ENCODE measurements around the gene GRIN3B. TPM values are rescaled to one million over a fixed set of nuclear protein-coding genes. Genes with fewer than 3 reads are reported as not detected.
A peak's percentile ranks its signal among the peaks of the same experiment; 100 is the strongest.

The GRIN3B gene
- total RNA-seq, 2 donors from 2014 or later, result not detected

DNA sequence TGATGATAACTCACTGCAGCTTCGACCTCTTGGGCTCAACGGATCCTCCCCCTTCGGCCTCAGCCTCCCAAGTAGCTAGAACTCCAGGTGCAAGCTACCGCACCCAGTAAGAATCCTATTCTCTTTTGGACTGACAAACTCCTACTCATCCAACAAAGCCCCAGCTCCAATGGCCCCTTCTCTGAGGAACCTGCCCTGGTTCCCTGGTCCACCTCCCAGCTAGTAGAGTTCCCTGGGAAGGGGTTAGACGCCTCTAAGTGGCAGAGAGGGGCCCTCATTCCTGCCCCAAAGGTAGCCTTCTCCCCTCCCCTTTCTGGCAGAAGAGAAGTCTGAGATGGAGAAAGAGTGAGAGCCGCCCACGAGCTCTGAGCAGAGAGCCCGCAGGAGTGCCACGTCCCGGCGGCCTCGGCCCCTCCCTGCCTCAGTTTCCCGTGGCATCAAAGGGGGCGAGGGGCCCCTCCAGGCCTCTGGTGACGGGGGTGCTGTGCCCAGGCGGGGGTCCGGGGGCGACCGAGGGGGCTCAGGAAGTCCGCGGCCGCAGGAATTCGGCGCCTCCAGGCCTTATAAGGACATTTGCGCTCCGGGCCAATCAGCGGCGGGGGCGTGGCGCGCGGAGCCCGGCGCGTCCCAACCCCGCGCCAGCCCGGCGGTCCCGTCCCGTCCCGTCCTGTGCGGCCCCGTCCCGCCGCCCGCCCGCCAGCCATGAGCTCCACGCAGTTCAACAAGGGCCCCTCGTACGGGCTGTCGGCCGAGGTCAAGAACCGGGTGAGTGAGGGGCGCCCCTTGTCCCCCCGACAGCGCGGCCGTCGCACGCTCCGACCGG lies 26.0 kb downstream of the GRIN3B start, which contains the start of gene CNN2:
CNN2 (plus strand) TSS at position 649 of the 823 bp plus-strand sequence; CDS start at position 703, 54 bp downstream.
- Histone ChIP-seq H3K9me3 (no peaks in the 10 kb centered on the region), H3K4me1 (peaks cover 10% of the 10 kb centered on the region), H3K27ac (peak within 1 kb of the TSS; percentile 95), H3K27me3 (no peaks in the 10 kb centered on the region), H3K36me3 (no peaks in the 10 kb centered on the region), H3K4me3 (peak within 1 kb of the TSS; percentile 89), H3K9ac (ENCODE audit: low read depth in 2 of 2, low read length in 2 of 2) (peak within 1 kb of the TSS; percentile 94 to 95)
- intact Hi-C loops (cut with DNase I), result no loop called here
- DNase-seq, result peak; percentile 87
- no peak for TF ChIP-seq CTCF (IDR thresholded peaks at IDR 0.05)

GRCh38 chr19:1026783-1027649 lies 26.8 kb downstream of the GRIN3B start:
- no peaks in the 10 kb centered on the region for H3K9me3 ChIP-seq
- no peak for DNase-seq
- H3K27me3 ChIP-seq, result no peaks in the 10 kb centered on the region
- H3K27ac ChIP-seq, result peak overlapping the region; percentile 95
- intact Hi-C loops (cut with DNase I), result no loop called here
- H3K36me3 ChIP-seq, result peaks cover 4% of the 10 kb centered on the region
- peak overlapping the region; percentile 94 to 95 for H3K9ac ChIP-seq (ENCODE audit: low read depth in 2 of 2, low read length in 2 of 2)
- peaks cover 10% of the 10 kb centered on the region for H3K4me1 ChIP-seq
- H3K4me3 ChIP-seq, result peak overlapping the region; percentile 89
- no peak for TF ChIP-seq CTCF (IDR thresholded peaks at IDR 0.05)

GRCh38 chr19:1027650-1028061 lies 27.4 kb downstream of the GRIN3B start:
- no peaks in the 10 kb centered on the region for H3K9me3 ChIP-seq
- peak overlapping the region; percentile 94 to 95 for H3K9ac ChIP-seq (ENCODE audit: low read depth in 2 of 2, low read length in 2 of 2)
- H3K27ac ChIP-seq, result peak overlapping the region; percentile 95
- DNase-seq, result peak; percentile 53
- no peak for TF ChIP-seq CTCF (IDR thresholded peaks at IDR 0.05)
- H3K4me3 ChIP-seq, result peak overlapping the region; percentile 89
- H3K36me3 ChIP-seq, result peaks cover 11% of the 10 kb centered on the region
- intact Hi-C loops (cut with DNase I), result no loop called here
- H3K4me1 ChIP-seq, result peaks cover 10% of the 10 kb centered on the region
- H3K27me3 ChIP-seq, result no peaks in the 10 kb centered on the region

DNA sequence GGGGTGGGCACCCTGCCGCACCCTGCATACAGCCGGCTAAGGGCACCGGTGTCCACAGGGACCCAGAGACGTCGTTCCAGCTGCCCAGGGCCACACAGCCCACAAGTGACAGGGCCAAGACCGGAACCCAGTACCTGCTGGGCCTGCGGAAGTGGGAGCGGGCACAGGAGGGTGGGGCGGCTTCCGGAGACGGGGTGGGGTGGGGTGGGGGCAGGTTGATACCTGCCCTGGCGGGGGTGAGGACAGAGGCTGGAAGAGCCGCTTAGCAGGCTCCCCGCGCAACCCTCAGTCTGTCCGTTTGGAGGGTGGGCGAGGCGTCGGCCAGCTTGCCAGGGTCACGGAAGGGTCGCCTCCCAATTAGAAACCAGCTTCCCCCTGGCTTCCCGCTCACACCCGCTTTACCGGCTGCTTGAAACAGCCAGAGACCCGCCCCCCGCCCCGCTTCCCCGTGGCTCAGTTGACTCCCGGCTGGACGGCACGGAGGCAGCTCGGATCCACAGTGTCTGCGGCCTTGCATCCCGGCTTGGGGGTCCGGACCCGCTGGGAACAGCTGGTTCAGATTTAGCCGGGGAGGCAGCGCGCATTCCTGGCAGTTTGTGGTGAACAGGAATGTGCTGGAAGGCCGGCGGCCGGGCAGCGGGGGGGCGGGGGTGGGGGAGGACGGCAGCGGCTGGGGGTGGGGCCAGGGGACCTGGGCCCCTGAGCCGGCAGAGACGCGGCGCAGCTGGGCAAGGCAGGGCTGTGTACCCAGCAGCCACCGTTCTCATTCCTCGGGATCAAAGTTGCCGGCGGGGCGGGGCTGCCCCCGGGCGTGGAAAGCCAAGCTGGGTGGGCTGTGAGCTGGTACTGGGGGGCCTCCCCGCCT lies 28.1 kb downstream of the GRIN3B start:
- H3K4me3 ChIP-seq, result peak overlapping the region; percentile 89
- peak overlapping the region; percentile 95 for H3K27ac ChIP-seq
- H3K36me3 ChIP-seq, result peaks cover 12% of the 10 kb centered on the region
- no peaks in the 10 kb centered on the region for H3K9me3 ChIP-seq
- no peak for TF ChIP-seq CTCF (IDR thresholded peaks at IDR 0.05)
- H3K4me1 ChIP-seq, result peaks cover 10% of the 10 kb centered on the region
- intact Hi-C loops (cut with DNase I), result no loop called here
- H3K27me3 ChIP-seq, result no peaks in the 10 kb centered on the region
- H3K9ac ChIP-seq (ENCODE audit: low read depth in 2 of 2, low read length in 2 of 2), result peak overlapping the region; percentile 94 to 95
- DNase-seq, result peak; percentile 80

All from colonic mucosa (tissue), 4 donors.